ENCODE data around the gene STK40.

STK40 gene

GRCh38 chr1:36306902-36307456 is 78.7 kb downstream of the STK40 start:
- peak; percentile 96 for DNase-seq

- DNase-seq, result peak; percentile 76
Observed at GRCh38 chr1:36306210-36306901, 79.4 kb downstream of the STK40 start, which contains the start of gene SH3D21. Gene SH3D21, plus strand, starts transcription at chr1:36306368. Its CDS starts 53 bp downstream, at chr1:36306421.

- DNase-seq, result no peak
Observed at GRCh38 chr1:36305915-36306209, 79.9 kb downstream of the STK40 start.

GRCh38 chr1:36304970-36305914 is 80.5 kb downstream of the STK40 start:
- DNase-seq, result peak; percentile 61

- peak; percentile 49 for DNase-seq
Observed at GRCh38 chr1:36304521-36304920, 81.2 kb downstream of the STK40 start.

- DNase-seq, result peak; percentile 49
Observed at GRCh38 chr1:36303650-36304360, 81.9 kb downstream of the STK40 start.

- DNase-seq, result no peak
Observed at GRCh38 chr1:36303244-36303643, 82.5 kb downstream of the STK40 start.

- DNase-seq, result no peak
Observed at GRCh38 chr1:36301220-36301619, 84.5 kb downstream of the STK40 start.

GRCh38 chr1:36300526-36300925 is 85.2 kb downstream of the STK40 start:
- no peak for DNase-seq

GRCh38 chr1:36298640-36299039 is 87.1 kb downstream of the STK40 start:
- DNase-seq, result peak; percentile 51

GRCh38 chr1:36297062-36297461 is 88.7 kb downstream of the STK40 start:
- DNase-seq, result no peak

- no peak for DNase-seq
Observed at GRCh38 chr1:36295390-36295789, 90.3 kb downstream of the STK40 start.

All from activated CD8-positive, alpha-beta memory T cell treated with anti-CD3 and anti-CD28 coated beads for 24 hours (primary cell).